Keratinocyte (primary cell): ENCODE results near the gene BCAS3. TPM values are rescaled to one million over a fixed set of nuclear protein-coding genes. Genes with fewer than 3 reads are reported as not detected.

Experiments
- DNase-seq: peaks from one replicate; pipeline ENCODE4 v3.0.0-alpha.2; 2011; ENCODE audit warnings: low read depth, missing footprints, low spot score
- FAIRE-seq: peaks from 2 replicates; lab custom pipeline; 2011; peaks lifted over from hg19 to GRCh38; lab: Jason Lieb, UNC
- H2AFZ ChIP-seq: 2 replicates; pipeline ENCODE4 v1.6.0; 2012; ENCODE audit warnings: low read length, control low read depth, inconsistent platforms; ENCODE audit not compliant: control insufficient read depth
- H3K27ac ChIP-seq: 2 replicates; pipeline ENCODE4 v1.5.1; 2011; ENCODE audit warnings: low read length; ENCODE audit not compliant: control insufficient read depth, insufficient read depth
- H3K27me3 ChIP-seq: 3 replicates; pipeline ENCODE4 v1.6.0; 2011; ENCODE audit warnings: low read length; ENCODE audit not compliant: control insufficient read depth, insufficient read depth; ENCODE audit errors: extremely low read depth
- H3K36me3 ChIP-seq, 2 experiments: 2 replicates in 1 of 2; 3 replicates in 1 of 2; pipeline ENCODE4 v1.5.1; 2011; ENCODE audit warnings: low read length in 2 of 2, mild to moderate bottlenecking in 1 of 2; ENCODE audit not compliant: control insufficient read depth in 2 of 2, insufficient read depth in 2 of 2; ENCODE audit errors: extremely low read depth in 1 of 2
- H3K4me1 ChIP-seq: 3 replicates; pipeline ENCODE4 v1.5.1; 2011; ENCODE audit warnings: low read length; ENCODE audit not compliant: control insufficient read depth, insufficient read depth; ENCODE audit errors: extremely low read depth
- H3K4me2 ChIP-seq: 3 replicates; pipeline ENCODE4 v1.6.0; 2011; ENCODE audit warnings: low read depth, low read length; ENCODE audit not compliant: control insufficient read depth, insufficient read depth; ENCODE audit errors: extremely low read depth
- H3K4me3 ChIP-seq, 3 experiments: fragments of 200-600 bp in 1 of 3; sonication (generic) in 1 of 3; 2 replicates in 2 of 3; 3 replicates in 1 of 3; pipeline ENCODE4 v1.5.1; 2011 to 2016; ENCODE audit warnings: low read length in 3 of 3, mild to moderate bottlenecking in 3 of 3, control low read depth in 2 of 3, inconsistent platforms in 1 of 3, low read depth in 1 of 3, mixed read lengths in 1 of 3, mixed run types in 1 of 3, moderate library complexity in 1 of 3; ENCODE audit not compliant: control insufficient read depth in 2 of 3, insufficient read depth in 2 of 3; ENCODE audit errors: extremely low read depth in 1 of 3
- H3K79me2 ChIP-seq: 2 replicates; pipeline ENCODE4 v1.6.0; 2012; ENCODE audit warnings: low read length; ENCODE audit not compliant: control insufficient read depth, insufficient read depth
- H3K9ac ChIP-seq: 3 replicates; pipeline ENCODE4 v1.6.0; 2011; ENCODE audit warnings: low read length; ENCODE audit not compliant: control insufficient read depth, insufficient read depth; ENCODE audit errors: extremely low read depth
- H3K9me1 ChIP-seq: 3 replicates; pipeline ENCODE4 v1.6.0; 2011; ENCODE audit warnings: low read length; ENCODE audit not compliant: control insufficient read depth, insufficient read depth; ENCODE audit errors: extremely low read depth
- H3K9me3 ChIP-seq: 2 replicates; pipeline ENCODE4 v1.5.1; 2012; ENCODE audit warnings: low read depth, low read length; ENCODE audit not compliant: control insufficient read depth
- H4K20me1 ChIP-seq: 3 replicates; pipeline ENCODE4 v1.6.0; 2011; ENCODE audit warnings: low read length; ENCODE audit not compliant: control insufficient read depth, insufficient read depth; ENCODE audit errors: extremely low read depth
- CTCF ChIP-seq, 3 experiments: IDR thresholded peaks in 1 of 3; conservative IDR thresholded peaks in 1 of 3; optimal IDR thresholded peaks in 1 of 3; 2 replicates in 2 of 3; 3 replicates in 1 of 3; pipeline versions ENCODE3 to v1.5.1; 2011; ENCODE audit warnings: low read length in 3 of 3, mild to moderate bottlenecking in 3 of 3, moderate library complexity in 2 of 3, control low read depth in 1 of 3, inconsistent platforms in 1 of 3; ENCODE audit not compliant: insufficient read depth in 2 of 3; ENCODE audit errors: extremely low read depth in 1 of 3
- EZH2 ChIP-seq: IDR thresholded peaks from one replicate; pipeline ENCODE4 v1.6.1; 2012; ENCODE audit warnings: inconsistent platforms, mild to moderate bottlenecking, low read length, moderate library complexity
- dilution Hi-C: fragments of 300-500 bp; cut with MboI; formaldehyde crosslinking; loops from one replicate; pipeline ENCODE4 v1.7.0; 2020; ENCODE audit warnings: low sequenced_read_pairs; ENCODE audit not compliant: extremely low pct_ligation_motif_present
- polyA plus RNA-seq, 5 experiments: library from polyadenylated mRNA; depleted of rRNA in 3 of 5; stranded (reverse) in 3 of 5; stranded (forward) in 1 of 5; unstranded in 1 of 5; fragments of >200 nt; gene quantifications; 1 replicate in 1 of 5; 2 replicates in 3 of 5; 3 replicates in 1 of 5; pipeline versions ENCODE4 v1.2.1 to v1.2.3, GENCODE V29; 2011 to 2012; ENCODE audit warnings: missing spikeins in 2 of 5, low read depth in 1 of 5, low replicate concordance in 1 of 5

Gene BCAS3
- polyA plus RNA-seq, 1 donor (not counting 4 experiments of a cell fraction or from before 2014, with no cell fraction given): 11.8 TPM

- Histone ChIP-seq H3K9me3 (no peaks in the 10 kb centered on the region), H3K27me3 (peaks cover 61% of the 10 kb centered on the region), H3K9me1 (no peaks in the 10 kb centered on the region), H3K36me3 (no peaks in the 10 kb centered on the region), H3K4me2 (no peak overlapping the region), H3K79me2 (no peaks in the 10 kb centered on the region), H4K20me1 (no peaks in the 10 kb centered on the region), H3K9ac (no peak overlapping the region), H3K4me1 (no peaks in the 10 kb centered on the region), H3K27ac (no peak overlapping the region), H3K4me3 (no peak overlapping the region), H2AFZ (no peak overlapping the region)
- dilution Hi-C loops: no loop called here
- DNase-seq: no peak
- FAIRE-seq: no peak
- TF ChIP-seq EZH2: no peak
- no peak for TF ChIP-seq CTCF (optimal IDR thresholded peaks at IDR 0.05 in 1 of 3, IDR thresholded peaks at IDR 0.05 in 1 of 3, conservative IDR thresholded peaks at IDR 0.05 in 1 of 3; ENCODE audit: extremely low read depth in 1 of 3, insufficient read depth in 2 of 3, low read length in 3 of 3)
Observed at GRCh38 chr17:61393904-61394629, 716.4 kb downstream of the BCAS3 start.

GRCh38 chr17:61394630-61395408, 717.2 kb downstream of the BCAS3 start:
- Histone ChIP-seq H4K20me1 (no peaks in the 10 kb centered on the region), H3K36me3 (no peaks in the 10 kb centered on the region), H3K79me2 (no peaks in the 10 kb centered on the region), H3K4me2 (no peak overlapping the region), H2AFZ (no peak overlapping the region), H3K9me3 (no peaks in the 10 kb centered on the region), H3K27ac (no peak overlapping the region), H3K27me3 (peaks cover 69% of the 10 kb centered on the region), H3K4me1 (no peaks in the 10 kb centered on the region), H3K4me3 (no peak overlapping the region), H3K9me1 (no peaks in the 10 kb centered on the region), H3K9ac (no peak overlapping the region)
- dilution Hi-C loops: no loop called here
- TF ChIP-seq CTCF (optimal IDR thresholded peaks at IDR 0.05 in 1 of 3, IDR thresholded peaks at IDR 0.05 in 1 of 3, conservative IDR thresholded peaks at IDR 0.05 in 1 of 3; ENCODE audit: extremely low read depth in 1 of 3, insufficient read depth in 2 of 3, low read length in 3 of 3): no peak
- no peak for TF ChIP-seq EZH2
- no peak for DNase-seq
- no peak for FAIRE-seq
